Peyer's patch (tissue), 4 donors: ENCODE measurements around the gene ZNHIT2. TPM values are rescaled to one million over a fixed set of nuclear protein-coding genes. Genes with fewer than 3 reads are reported as not detected.
"Not testable (repeated sequence)": the region's sequence is repeated elsewhere in the genome, so short reads cannot be mapped to it uniquely, and the experiment has no call there.

Experiments
- DNase-seq, 3 donors: peaks; one replicate each; pipeline ENCODE4 v3.0.0-alpha.2; 2017 to 2019
- H3K27ac ChIP-seq, 4 donors: fragments of 200-600 bp; sonication (generic); one replicate each; pipeline ENCODE4 v1.5.1; 2016 to 2019
- H3K27me3 ChIP-seq, 2 donors: fragments of 200-600 bp; sonication (generic); one replicate each; pipeline ENCODE4 v1.5.1; 2019
- H3K36me3 ChIP-seq, 3 donors: fragments of 200-600 bp; sonication (generic); one replicate each; pipeline ENCODE4 v1.5.1; 2016 to 2019
- H3K4me1 ChIP-seq, 4 donors: fragments of 200-600 bp; sonication (generic); one replicate each; pipeline ENCODE4 v1.5.1; 2016 to 2019
- H3K4me3 ChIP-seq, 4 donors: fragments of 200-600 bp; sonication (generic); 1 replicate in 3 of 4; 2 replicates in 1 of 4; pipeline ENCODE4 v1.5.1; 2016 to 2019; ENCODE audit warnings: mild to moderate bottlenecking in 1 of 4
- H3K9me3 ChIP-seq, 4 donors: fragments of 200-600 bp; sonication (generic); one replicate each; pipeline ENCODE4 v1.5.1; 2016 to 2019; ENCODE audit warnings: mild to moderate bottlenecking in 1 of 4
- CTCF ChIP-seq, 6 experiments: fragments of 450-650 bp in 4 of 6; fragments of 200-600 bp in 2 of 6; sonication (generic) in 1 of 6; IDR thresholded peaks; one replicate each; pipeline ENCODE4 v1.5.1; 2017 to 2019; ENCODE audit warnings: antibody characterized with exemption in 6 of 6, mild to moderate bottlenecking in 3 of 6, moderate library complexity in 1 of 6
- POLR2A ChIP-seq, 2 donors: fragments of 450-650 bp; IDR thresholded peaks; one replicate each; pipeline ENCODE4 v1.5.1; 2017; ENCODE audit warnings: antibody characterized with exemption in 2 of 2, mild to moderate bottlenecking in 2 of 2, moderate library complexity in 2 of 2
- total RNA-seq, 4 donors: library from RNA; depleted of rRNA; stranded (reverse); fragments of >200 nt; gene quantifications; one replicate each; pipeline ENCODE4 v1.1.0, GENCODE V29; 2016

Gene ZNHIT2
- total RNA-seq, 4 donors from 2014 or later = 8.7 to 20.6 (median 13.8) TPM

- H3K27ac ChIP-seq = no peak overlapping the region
- H3K36me3 ChIP-seq = peaks cover 0 to 67% (median 0%) of the 10 kb centered on the region in 3 donors
- H3K9me3 ChIP-seq = no peaks in the 10 kb centered on the region
- DNase-seq = peak in 1 of 3 donors; percentile 42
- H3K27me3 ChIP-seq = no peaks in the 10 kb centered on the region
- no peak overlapping the region for H3K4me3 ChIP-seq
- TF ChIP-seq CTCF (IDR thresholded peaks at IDR 0.05) = no peak
- no peak for TF ChIP-seq POLR2A (IDR thresholded peaks at IDR 0.05)
- peaks cover 0 to 29% (median 13%) of the 10 kb centered on the region in 4 donors for H3K4me1 ChIP-seq
These were observed 7.1 kb upstream of the ZNHIT2 start for GRCh38 chr11:65124480-65125196.

- Histone ChIP-seq H3K27ac (peak within 1 kb of the TSS; percentile 95 to 99 (median 96)), H3K27me3 (no peaks in the 10 kb centered on the region), H3K9me3 (no peaks in the 10 kb centered on the region), H3K36me3 (peaks cover 0 to 52% (median 0%) of the 10 kb centered on the region in 3 donors), H3K4me1 (peaks cover 0 to 29% (median 13%) of the 10 kb centered on the region in 4 donors), H3K4me3 (peak within 1 kb of the TSS; percentile 75 to 89 (median 83))
- peak in 1 of 6 experiments; percentile 18 for TF ChIP-seq CTCF (IDR thresholded peaks at IDR 0.05)
- peak; percentile 94 to 99 for TF ChIP-seq POLR2A (IDR thresholded peaks at IDR 0.05)
- DNase-seq = peak; percentile 99 to 100 (median 99)
These were observed 4.6 kb upstream of the ZNHIT2 start, which contains the start of the genes FAU and MRPL49 for GRCh38 chr11:65121865-65122696. FAU (minus strand) TSS chr11:65122134; CDS start chr11:65121813, 321 bp downstream. MRPL49 (plus strand) TSS chr11:65122321; CDS start chr11:65122347, 26 bp downstream.

GRCh38 chr11:65121447-65121864 lies 4.0 kb upstream of the ZNHIT2 start:
- H3K27ac ChIP-seq = peak overlapping the region; percentile 95 to 99 (median 96)
- TF ChIP-seq POLR2A (IDR thresholded peaks at IDR 0.05) (peak in 1 of 2 donors; percentile 15), CTCF (IDR thresholded peaks at IDR 0.05) (no peak)
- no peaks in the 10 kb centered on the region for H3K9me3 ChIP-seq
- DNase-seq = peak in 2 of 3 donors; percentile 71 to 74
- no peaks in the 10 kb centered on the region for H3K27me3 ChIP-seq
- peak overlapping the region; percentile 75 to 89 (median 83) for H3K4me3 ChIP-seq
- peaks cover 0 to 46% (median 0%) of the 10 kb centered on the region in 3 donors for H3K36me3 ChIP-seq
- H3K4me1 ChIP-seq = peaks cover 2 to 35% (median 18%) of the 10 kb centered on the region in 4 donors

- peak in 1 of 3 donors; percentile 12 for DNase-seq
- no peak for TF ChIP-seq CTCF (IDR thresholded peaks at IDR 0.05)
- no peak for TF ChIP-seq POLR2A (IDR thresholded peaks at IDR 0.05)
- peak overlapping the region in 3 of 4 donors; percentile 75 to 89 (median 88) for H3K4me3 ChIP-seq
- peak overlapping the region; percentile 95 to 99 (median 96) for H3K27ac ChIP-seq
- H3K36me3 ChIP-seq = peaks cover 0 to 39% (median 0%) of the 10 kb centered on the region in 3 donors
- peaks cover 3 to 42% (median 23%) of the 10 kb centered on the region in 4 donors for H3K4me1 ChIP-seq
- no peaks in the 10 kb centered on the region for H3K9me3 ChIP-seq
- H3K27me3 ChIP-seq = no peaks in the 10 kb centered on the region
These were observed 3.3 kb upstream of the ZNHIT2 start for GRCh38 chr11:65120831-65121230.

GRCh38 chr11:65119670-65119995 lies 2.1 kb upstream of the ZNHIT2 start:
- TF ChIP-seq POLR2A (IDR thresholded peaks at IDR 0.05) = no peak
- TF ChIP-seq CTCF (IDR thresholded peaks at IDR 0.05) = no peak
- Histone ChIP-seq H3K27me3 (no peaks in the 10 kb centered on the region), H3K36me3 (peaks cover 0 to 27% (median 0%) of the 10 kb centered on the region in 3 donors), H3K4me1 (peaks cover 3 to 46% (median 24%) of the 10 kb centered on the region in 4 donors), H3K27ac (peak overlapping the region in 1 of 4 donors; percentile 6), H3K4me3 (no peak overlapping the region), H3K9me3 (no peaks in the 10 kb centered on the region)
- peak in 1 of 3 donors; percentile 34 for DNase-seq

GRCh38 chr11:65118891-65119669 lies 1.6 kb upstream of the ZNHIT2 start:
- H3K4me1 ChIP-seq = peaks cover 3 to 46% (median 24%) of the 10 kb centered on the region in 4 donors
- DNase-seq = peak in 2 of 3 donors; percentile 19 to 32

More at GRCh38 chr11:65118891-65119669, 1.6 kb upstream of the ZNHIT2 start:
- not testable (repeated sequence) for H3K9me3 ChIP-seq, H3K27me3 ChIP-seq, H3K4me3 ChIP-seq
- Histone ChIP-seq H3K36me3 (peaks cover 0 to 24% (median 0%) of the 10 kb centered on the region in 3 donors), H3K27ac (peak overlapping the region in 1 of 4 donors; percentile 93)
